HepG2 (cell line): ENCODE measurements around the gene PGPEP1. TPM values are rescaled to one million over a fixed set of nuclear protein-coding genes. Genes with fewer than 3 reads are reported as not detected.

Experiments
- ESRRA ChIP-seq: sonication (generic); formaldehyde crosslinking; IDR thresholded peaks from 2 replicates; pipeline ENCODE4 v1.5.1; 2020; ENCODE audit warnings: mild to moderate bottlenecking, low read depth, missing genetic modification reagents
- FOSL1 ChIP-seq: sonication (generic); formaldehyde crosslinking; IDR thresholded peaks from 2 replicates; pipeline ENCODE4 v1.9.0; 2021; ENCODE audit warnings: missing genetic modification reagents, borderline replicate concordance
- HDAC2 ChIP-seq: sonication (generic); formaldehyde crosslinking; IDR thresholded peaks from 2 replicates; pipeline ENCODE4 v1.4.0; 2020; ENCODE audit warnings: missing genetic modification reagents
- HMGXB4 ChIP-seq, 2 experiments: sonication (generic) in 1 of 2; formaldehyde crosslinking in 1 of 2; IDR thresholded peaks; 2 replicates each; pipeline versions ENCODE4 v1.4.0 to v1.6.1; 2018 to 2020; ENCODE audit warnings: missing genetic modification reagents in 2 of 2, borderline replicate concordance in 1 of 2, low read depth in 1 of 2, mild to moderate bottlenecking in 1 of 2, missing biosample characterization in 1 of 2
- HNRNPL ChIP-seq: fragments of 200-400 bp; formaldehyde crosslinking; IDR thresholded peaks from 2 replicates; pipeline ENCODE4 v1.6.1; 2017; ENCODE audit warnings: mild to moderate bottlenecking, low read depth, low read length
- MAZ ChIP-seq, 2 experiments: sonication (generic) in 1 of 2; formaldehyde crosslinking in 1 of 2; IDR thresholded peaks; 2 replicates each; pipeline versions ENCODE4 v1.5.0 to v1.6.1; 2012 to 2020; ENCODE audit warnings: low read depth in 2 of 2, mild to moderate bottlenecking in 2 of 2, borderline replicate concordance in 1 of 2, improper control_type of control experiment in 1 of 2, low read length in 1 of 2, missing genetic modification reagents in 1 of 2, moderate library complexity in 1 of 2
- NFKB2 ChIP-seq: sonication (generic); formaldehyde crosslinking; IDR thresholded peaks from 2 replicates; pipeline ENCODE4 v1.4.0; 2020; ENCODE audit warnings: missing genetic modification reagents, borderline replicate concordance
- PHF20 ChIP-seq: sonication (generic); formaldehyde crosslinking; IDR thresholded peaks from 2 replicates; pipeline ENCODE4 v1.5.0; 2020; ENCODE audit warnings: mild to moderate bottlenecking, missing genetic modification reagents
- SPEN ChIP-seq: sonication (generic); formaldehyde crosslinking; IDR thresholded peaks from 2 replicates; pipeline ENCODE4 v1.5.1; 2020; ENCODE audit warnings: low read depth, mild to moderate bottlenecking, missing genetic modification reagents
- UBTF ChIP-seq: sonication (generic); formaldehyde crosslinking; IDR thresholded peaks from 2 replicates; pipeline ENCODE4 v1.4.0; 2020; ENCODE audit warnings: mild to moderate bottlenecking, missing genetic modification reagents
- ZFP1 ChIP-seq: IDR thresholded peaks from 2 replicates; pipeline ENCODE4 v1.6.1; 2016
- ZMYM2 ChIP-seq: sonication (generic); formaldehyde crosslinking; IDR thresholded peaks from 2 replicates; pipeline ENCODE4 v1.8.0; 2022; ENCODE audit warnings: mild to moderate bottlenecking, missing genetic modification reagents
- ZNF296 ChIP-seq: sonication (generic); formaldehyde crosslinking; conservative IDR thresholded peaks from 2 replicates; pipeline ENCODE4 v1.5.0; 2020; ENCODE audit warnings: mild to moderate bottlenecking, missing genetic modification reagents
- ZNF430 ChIP-seq: sonication (generic); formaldehyde crosslinking; IDR thresholded peaks from 2 replicates; pipeline ENCODE4 v1.9.0; 2021; ENCODE audit warnings: mild to moderate bottlenecking, missing genetic modification reagents
- ZNF460 ChIP-seq: sonication (generic); formaldehyde crosslinking; IDR thresholded peaks from 2 replicates; pipeline ENCODE4 v1.5.1; 2020; ENCODE audit warnings: missing genetic modification reagents, mild to moderate bottlenecking, borderline replicate concordance
- ZNF605 ChIP-seq: sonication (generic); formaldehyde crosslinking; IDR thresholded peaks from 2 replicates; pipeline ENCODE4 v1.8.0; 2022; ENCODE audit warnings: mild to moderate bottlenecking, missing genetic modification reagents
- ZNF687 ChIP-seq: sonication (generic); formaldehyde crosslinking; IDR thresholded peaks from 2 replicates; pipeline ENCODE4 v1.5.1; 2020; ENCODE audit warnings: mild to moderate bottlenecking, missing genetic modification reagents, moderate library complexity
- ZNF772 ChIP-seq: sonication (generic); formaldehyde crosslinking; IDR thresholded peaks from 2 replicates; pipeline ENCODE4 v1.5.0; 2020; ENCODE audit warnings: mild to moderate bottlenecking, missing genetic modification reagents
- polyA plus RNA-seq, 8 experiments: library from polyadenylated mRNA; depleted of rRNA in 3 of 8; stranded (reverse) in 7 of 8; unstranded in 1 of 8; fragments of >200 nt; fragmentation: Illumina TruSeq in 4 of 8; extraction: Trizol in 4 of 8; gene quantifications; 2 replicates each; pipeline versions ENCODE4 v1.2.1 to v1.2.3, GENCODE V29; 2011 to 2016; ENCODE audit warnings: low read depth in 4 of 8, missing spikeins in 1 of 8, mixed read lengths in 1 of 8; ENCODE audit not compliant: insufficient read depth in 1 of 8
- total RNA-seq, 5 experiments: library from RNA; depleted of rRNA; stranded (reverse); fragments of >200 nt; fragmentation: Illumina TruSeq; extraction: Trizol; gene quantifications; 2 replicates each; pipeline ENCODE4 v1.2.3, GENCODE V29; 2016; ENCODE audit warnings: low read depth in 1 of 5

The PGPEP1 gene
- total and polyA plus RNA-seq, 2 of the 13 experiments (the other 11 are each of a cell fraction or from before 2014, with no cell fraction given) = 53.1 to 56.6 TPM

GRCh38 chr19:18300930-18301717 lies 39.3 kb upstream of the PGPEP1 start (continued):
- TF ChIP-seq ZNF460 (CRISPR knock-in tag) (peak; percentile 71; the same call in 1 of the 2 replicates), NFKB2 (CRISPR knock-in tag) (no peak), SPEN (CRISPR knock-in tag) (peak; percentile 72), HNRNPL (peak; percentile 91), PHF20 (CRISPR knock-in tag) (peak; percentile 39; the same call in 1 of the 2 replicates), MAZ (IDR thresholded peaks at IDR 0.05; ENCODE audit: borderline replicate concordance, low read depth, low read length) (peak; percentile 43; the same call in 1 of the 2 replicates), MAZ (CRISPR knock-in tag; IDR thresholded peaks at IDR 0.05; ENCODE audit: low read depth) (no peak), ZNF430 (CRISPR knock-in tag) (0 out of 2 replicates have a peak, but pooled peaks have one; percentile 38), ZNF687 (CRISPR knock-in tag) (peak; percentile 84), ZNF296 (0 out of 2 replicates have a peak, but pooled peaks have one; percentile 49), ZMYM2 (peak; percentile 95), ESRRA (CRISPR knock-in tag) (peak; percentile 74; the same call in 1 of the 2 replicates), FOSL1 (peak; percentile 88), HDAC2 (CRISPR knock-in tag) (peak; percentile 35; the same call in 1 of the 2 replicates), ZFP1 (CRISPR knock-in tag) (0 out of 2 replicates have a peak, but pooled peaks have one; percentile 15), ZNF772 (CRISPR knock-in tag) (0 out of 2 replicates have a peak, but pooled peaks have one; percentile 25), UBTF (CRISPR knock-in tag) (peak; percentile 75), HMGXB4 (CRISPR knock-in tag; IDR thresholded peaks at IDR 0.05; ENCODE audit: borderline replicate concordance in 1 of 2, low read depth in 1 of 2) (peak; percentile 18 to 24; a peak in 1 of 4 replicates), ZNF605 (peak; percentile 66; the same call in 1 of the 2 replicates)
